MM.1S (cell line): ENCODE data around the gene CIRBP.

ENCODE experiments used
- DNase-seq: peaks from one replicate; pipeline ENCODE4 v3.0.0-alpha.2; 2015
- H2AFZ ChIP-seq: fragments of 300-600 bp; sonication (generic); 2 replicates; pipeline ENCODE4 v1.6.0; 2016; ENCODE audit warnings: antibody characterized with exemption, low read length
- H3F3A ChIP-seq: fragments of 300-600 bp; sonication (generic); 2 replicates; pipeline ENCODE4 v1.6.1; 2016; ENCODE audit warnings: mild to moderate bottlenecking, antibody characterized with exemption, low read length, moderate library complexity, mixed read lengths; ENCODE audit not compliant: insufficient read depth
- H3K27ac ChIP-seq: fragments of 300-600 bp; sonication (generic); 2 replicates; pipeline ENCODE4 v1.5.1; 2016; ENCODE audit warnings: mild to moderate bottlenecking, low read length
- H3K27me3 ChIP-seq: fragments of 300-600 bp; sonication (generic); replicated peaks from 2 replicates; pipeline ENCODE4 v1.6.0; 2016; ENCODE audit warnings: low read length; ENCODE audit not compliant: insufficient read depth
- H3K36me3 ChIP-seq: fragments of 300-600 bp; sonication (generic); replicated peaks from 2 replicates; pipeline ENCODE4 v1.6.1; 2016; ENCODE audit warnings: mild to moderate bottlenecking, low read length, mixed read lengths; ENCODE audit not compliant: insufficient read depth
- H3K4me1 ChIP-seq: fragments of 300-600 bp; sonication (generic); 2 replicates; pipeline ENCODE4 v1.6.1; 2016; ENCODE audit warnings: low read length, mixed read lengths
- H3K4me2 ChIP-seq: fragments of 300-600 bp; sonication (generic); 2 replicates; pipeline ENCODE4 v1.6.0; 2016; ENCODE audit warnings: low read depth, low read length
- H3K4me3 ChIP-seq: fragments of 300-600 bp; sonication (generic); 2 replicates; pipeline ENCODE4 v1.5.1; 2016; ENCODE audit warnings: low read length, mixed read lengths
- H3K79me2 ChIP-seq: fragments of 300-600 bp; sonication (generic); 2 replicates; pipeline ENCODE4 v1.6.1; 2016; ENCODE audit warnings: mixed run types, low read length, mixed read lengths
- H3K9ac ChIP-seq: fragments of 300-600 bp; sonication (generic); 2 replicates; pipeline ENCODE4 v1.6.1; 2016; ENCODE audit warnings: low read length, mixed read lengths
- H3K9me2 ChIP-seq: fragments of 300-600 bp; sonication (generic); replicated peaks from 2 replicates; pipeline ENCODE4 v1.6.1; 2016; ENCODE audit warnings: mild to moderate bottlenecking, low read length, mixed read lengths; ENCODE audit not compliant: insufficient read depth
- H3K9me3 ChIP-seq: fragments of 300-600 bp; sonication (generic); replicated peaks from 2 replicates; pipeline ENCODE4 v1.6.1; 2016; ENCODE audit warnings: mild to moderate bottlenecking, low read length, mixed read lengths; ENCODE audit not compliant: insufficient read depth
- H4K20me1 ChIP-seq: fragments of 300-600 bp; sonication (generic); 2 replicates; pipeline ENCODE4 v1.6.1; 2016; ENCODE audit warnings: mild to moderate bottlenecking, low read length, moderate library complexity, mixed read lengths; ENCODE audit not compliant: insufficient read depth
- EZH2 ChIP-seq: fragments of 300-600 bp; sonication (generic); optimal IDR thresholded peaks from 2 replicates; pipeline ENCODE3; 2017; ENCODE audit warnings: low read depth, mild to moderate bottlenecking, antibody characterized with exemption, low read length, mixed read lengths
- EZH2phosphoT487 ChIP-seq: fragments of 300-600 bp; sonication (generic); IDR thresholded peaks from 2 replicates; pipeline ENCODE4 v1.6.1; 2018; ENCODE audit warnings: antibody characterized with exemption, low read length
- TF ChIP-seq, protein P1 (sequence below): fragments of 300-600 bp; sonication (generic); IDR thresholded peaks from 2 replicates; pipeline ENCODE4 v1.5.1; 2016; ENCODE audit warnings: antibody characterized with exemption, low read length, mixed read lengths

CIRBP gene

DNA sequence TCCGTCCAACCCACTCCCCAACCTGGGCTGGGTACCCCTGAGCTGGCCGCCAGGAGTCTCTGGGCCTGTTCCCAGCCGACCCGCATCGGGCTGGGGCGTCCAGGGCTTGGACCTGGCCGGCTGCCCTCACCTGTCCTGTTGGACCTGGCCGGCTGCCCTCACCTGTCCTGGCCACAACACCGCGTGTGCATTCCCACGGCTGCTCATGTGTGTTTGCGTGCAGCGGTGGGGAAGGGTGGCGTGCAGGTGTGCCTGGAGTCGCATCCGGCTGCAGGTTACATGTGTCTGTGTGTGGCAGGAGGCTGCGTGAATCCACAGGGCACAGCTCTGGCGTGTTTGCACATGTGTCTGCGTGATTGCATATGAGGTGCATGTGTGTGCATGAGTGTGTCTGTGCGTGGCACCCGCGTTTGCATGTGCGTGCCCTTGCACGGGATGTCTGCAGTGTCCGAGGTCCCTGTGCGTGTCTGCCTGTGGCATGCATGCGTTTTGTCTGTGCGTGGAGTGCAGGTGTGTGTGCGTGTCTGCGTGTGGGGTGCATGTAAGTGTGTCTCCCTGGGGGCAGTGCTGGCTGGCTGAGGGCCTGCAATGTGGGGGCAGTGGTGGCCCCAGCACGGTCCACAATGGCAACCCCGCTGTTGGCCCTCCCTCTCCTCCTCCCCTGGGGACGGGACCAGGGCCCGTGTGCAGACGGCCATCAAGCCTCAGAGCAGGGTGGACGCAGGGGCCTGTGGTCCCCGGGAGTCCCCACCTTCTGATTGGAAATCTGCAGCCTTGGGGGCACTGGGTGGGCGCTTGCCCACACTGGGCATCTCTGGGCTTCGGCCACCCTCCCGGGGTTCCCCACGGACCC, 19.9 kb downstream of the CIRBP start:
- Histone ChIP-seq H3K9me2 (no peaks in the 10 kb centered on the region), H3K9ac (no peak overlapping the region), H2AFZ (no peak overlapping the region), H3K9me3 (no peaks in the 10 kb centered on the region), H3K4me2 (no peak overlapping the region), H3F3A (no peaks in the 10 kb centered on the region), H3K79me2 (no peaks in the 10 kb centered on the region), H3K4me3 (no peak overlapping the region), H4K20me1 (no peaks in the 10 kb centered on the region), H3K27me3 (peaks cover 92% of the 10 kb centered on the region), H3K27ac (no peak overlapping the region), H3K36me3 (no peaks in the 10 kb centered on the region), H3K4me1 (no peaks in the 10 kb centered on the region)
- TF ChIP-seq, protein P1, sequence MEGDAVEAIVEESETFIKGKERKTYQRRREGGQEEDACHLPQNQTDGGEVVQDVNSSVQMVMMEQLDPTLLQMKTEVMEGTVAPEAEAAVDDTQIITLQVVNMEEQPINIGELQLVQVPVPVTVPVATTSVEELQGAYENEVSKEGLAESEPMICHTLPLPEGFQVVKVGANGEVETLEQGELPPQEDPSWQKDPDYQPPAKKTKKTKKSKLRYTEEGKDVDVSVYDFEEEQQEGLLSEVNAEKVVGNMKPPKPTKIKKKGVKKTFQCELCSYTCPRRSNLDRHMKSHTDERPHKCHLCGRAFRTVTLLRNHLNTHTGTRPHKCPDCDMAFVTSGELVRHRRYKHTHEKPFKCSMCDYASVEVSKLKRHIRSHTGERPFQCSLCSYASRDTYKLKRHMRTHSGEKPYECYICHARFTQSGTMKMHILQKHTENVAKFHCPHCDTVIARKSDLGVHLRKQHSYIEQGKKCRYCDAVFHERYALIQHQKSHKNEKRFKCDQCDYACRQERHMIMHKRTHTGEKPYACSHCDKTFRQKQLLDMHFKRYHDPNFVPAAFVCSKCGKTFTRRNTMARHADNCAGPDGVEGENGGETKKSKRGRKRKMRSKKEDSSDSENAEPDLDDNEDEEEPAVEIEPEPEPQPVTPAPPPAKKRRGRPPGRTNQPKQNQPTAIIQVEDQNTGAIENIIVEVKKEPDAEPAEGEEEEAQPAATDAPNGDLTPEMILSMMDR = no peak
- TF ChIP-seq EZH2 = no peak
- no peak for TF ChIP-seq EZH2phosphoT487
- no peak for DNase-seq

DNA sequence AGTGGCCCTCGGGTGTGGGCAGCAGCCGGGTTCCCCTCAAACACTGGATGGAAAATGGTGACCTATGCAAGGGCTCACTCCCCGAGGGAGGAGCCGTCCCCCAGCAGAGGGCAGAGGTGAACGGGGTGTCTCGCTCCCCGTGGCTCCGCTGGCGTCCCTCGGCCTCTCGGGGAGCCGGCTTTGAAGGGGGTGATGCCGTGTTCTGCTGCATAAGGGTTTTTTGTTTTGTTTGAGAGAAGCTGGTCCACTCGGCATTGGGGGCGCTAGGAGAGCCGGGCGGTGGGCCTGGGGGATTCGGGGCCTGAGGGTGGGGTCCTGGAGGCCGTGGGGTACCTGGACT, 20.5 kb downstream of the CIRBP start:
- TF ChIP-seq, protein P1 = no peak
- TF ChIP-seq EZH2phosphoT487 (no peak), EZH2 (no peak)
- DNase-seq = no peak

DNA sequence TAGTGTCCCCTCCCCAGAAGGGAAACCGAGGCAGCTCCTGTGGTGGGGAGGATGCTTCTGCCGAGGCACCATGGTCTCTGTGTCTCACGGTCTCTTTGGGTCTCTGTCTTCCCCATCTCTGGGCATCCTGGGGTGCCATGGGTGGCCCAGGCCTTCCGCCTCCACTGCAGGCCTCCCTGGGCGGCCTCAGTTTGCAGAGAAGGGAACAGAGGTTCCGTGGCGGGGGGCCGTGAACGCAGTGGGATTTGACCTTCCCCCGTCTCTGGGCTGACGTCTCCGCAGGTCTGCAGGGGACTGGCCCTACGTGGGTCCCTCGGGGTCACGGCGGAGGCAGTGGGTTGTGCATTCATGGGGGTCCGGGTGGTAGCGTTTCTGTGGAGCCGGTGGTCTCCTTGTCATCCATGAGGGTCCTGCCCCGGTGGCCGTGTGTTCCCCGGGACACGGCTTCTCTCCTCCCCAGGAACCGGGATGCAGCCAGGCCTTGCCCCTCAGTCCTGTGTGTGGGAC, 21.1 kb downstream of the CIRBP start:
- no peaks in the 10 kb centered on the region for H3K36me3 ChIP-seq
- H4K20me1 ChIP-seq = no peaks in the 10 kb centered on the region

More for the DNA sequence above, 20.5 kb downstream of the CIRBP start:
- H3K36me3 ChIP-seq = no peaks in the 10 kb centered on the region
- H3K9ac ChIP-seq = no peak overlapping the region
- H3K9me2 ChIP-seq = no peaks in the 10 kb centered on the region
- no peaks in the 10 kb centered on the region for H3K9me3 ChIP-seq
- H3K4me2 ChIP-seq = no peak overlapping the region
- peaks cover 92% of the 10 kb centered on the region for H3K27me3 ChIP-seq
- H4K20me1 ChIP-seq = no peaks in the 10 kb centered on the region
- no peaks in the 10 kb centered on the region for H3K4me1 ChIP-seq
- H2AFZ ChIP-seq = no peak overlapping the region
- H3K27ac ChIP-seq = no peak overlapping the region
- no peaks in the 10 kb centered on the region for H3K79me2 ChIP-seq
- no peaks in the 10 kb centered on the region for H3F3A ChIP-seq
- no peak overlapping the region for H3K4me3 ChIP-seq

More for the DNA sequence above, 21.1 kb downstream of the CIRBP start:
- no peak for DNase-seq
- Histone ChIP-seq H3K9ac (no peak overlapping the region), H3K79me2 (no peaks in the 10 kb centered on the region), H3F3A (no peaks in the 10 kb centered on the region), H2AFZ (no peak overlapping the region), H3K9me3 (no peaks in the 10 kb centered on the region), H3K9me2 (no peaks in the 10 kb centered on the region), H3K27ac (no peak overlapping the region), H3K4me3 (no peak overlapping the region), H3K4me1 (no peaks in the 10 kb centered on the region), H3K4me2 (no peak overlapping the region), H3K27me3 (peaks cover 92% of the 10 kb centered on the region)
- no peak for TF ChIP-seq EZH2
- TF ChIP-seq EZH2phosphoT487 = no peak
- TF ChIP-seq, protein P1 = no peak
